Muscle layer of colon (tissue), 2 donors: ENCODE data around the gene NACC1.
A peak's percentile ranks its signal among the peaks of the same experiment; 100 is the strongest.

Experiments
- H3K27ac ChIP-seq: one replicate; pipeline ENCODE4 v1.7.0; 2013; ENCODE audit warnings: low read depth, mild to moderate bottlenecking, low read length, moderate library complexity
- H3K27me3 ChIP-seq, 2 donors: one replicate each; pipeline ENCODE4 v1.7.0; 2013; ENCODE audit warnings: low read length in 2 of 2, mild to moderate bottlenecking in 2 of 2; ENCODE audit not compliant: insufficient read depth in 2 of 2, control insufficient read depth in 1 of 2
- H3K36me3 ChIP-seq: one replicate; pipeline ENCODE4 v1.7.0; 2013; ENCODE audit warnings: mild to moderate bottlenecking, low read length; ENCODE audit not compliant: insufficient read depth
- H3K4me1 ChIP-seq: one replicate; pipeline ENCODE4 v1.7.0; 2013; ENCODE audit warnings: mild to moderate bottlenecking, low read length; ENCODE audit not compliant: insufficient read depth
- H3K4me3 ChIP-seq, 2 donors: one replicate each; pipeline ENCODE4 v1.7.0; 2013; ENCODE audit warnings: low read length in 2 of 2, low read depth in 1 of 2, mild to moderate bottlenecking in 1 of 2, moderate library complexity in 1 of 2
- H3K9ac ChIP-seq: one replicate; pipeline ENCODE4 v1.7.0; 2013; ENCODE audit warnings: low read length
- H3K9me3 ChIP-seq: one replicate; pipeline ENCODE4 v1.7.0; 2013; ENCODE audit warnings: mild to moderate bottlenecking, low read length
- donor health status: abdominal sarcoma.
- donor health status: Adenocarcinoma of cecum.

Gene NACC1

GRCh38 chr19:13097033-13097462 lies 21.0 kb upstream of the NACC1 start:
- Histone ChIP-seq H3K4me3 (no peak overlapping the region), H3K9me3 (no peaks in the 10 kb centered on the region), H3K4me1 (peaks cover 46% of the 10 kb centered on the region), H3K27me3 (no peaks in the 10 kb centered on the region), H3K36me3 (peaks cover 12% of the 10 kb centered on the region), H3K27ac (peak overlapping the region; percentile 76), H3K9ac (no peak overlapping the region)

DNA sequence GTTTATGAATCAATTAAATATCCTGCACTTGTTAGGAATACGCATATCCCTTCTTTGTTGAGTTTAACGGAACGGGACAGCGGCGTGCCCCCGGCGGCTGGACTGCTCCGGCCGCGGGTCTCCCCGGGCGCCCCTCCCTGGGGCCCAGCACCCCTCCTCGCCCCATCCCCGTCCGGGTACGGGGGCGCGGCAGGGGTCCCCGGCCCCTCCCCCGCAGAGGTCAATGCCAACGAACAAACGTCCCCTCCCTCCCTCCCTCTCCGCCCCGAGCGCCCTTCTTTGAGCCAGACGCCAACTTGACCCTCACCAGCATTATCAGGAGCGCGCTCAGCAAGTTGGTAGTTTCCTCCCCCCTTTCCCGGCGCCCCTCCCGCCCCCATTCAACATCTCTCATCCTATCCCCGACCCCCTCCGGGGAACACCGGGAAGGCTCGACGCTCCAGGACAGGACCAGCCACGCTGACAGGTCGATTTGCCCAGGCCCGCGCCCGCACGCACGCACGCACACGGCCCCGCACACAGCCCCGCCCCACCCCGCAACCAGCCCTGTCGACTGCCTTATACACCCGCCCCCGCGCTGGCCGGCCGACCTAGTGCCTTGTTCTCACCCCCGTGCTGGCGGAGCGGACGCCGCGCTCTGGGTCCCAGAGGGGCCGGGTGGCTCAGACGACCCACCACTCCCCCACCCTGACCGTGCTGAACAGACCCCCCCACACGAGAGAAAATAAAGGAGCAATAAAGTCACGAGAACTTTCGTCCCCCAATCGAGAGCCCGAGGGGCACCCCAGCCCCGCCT lies 20.4 kb upstream of the NACC1 start:
- no peak overlapping the region for H3K9ac ChIP-seq
- peak overlapping the region; percentile 76 for H3K27ac ChIP-seq
- peaks cover 43% of the 10 kb centered on the region for H3K4me1 ChIP-seq
- no peaks in the 10 kb centered on the region for H3K9me3 ChIP-seq
- H3K27me3 ChIP-seq: no peaks in the 10 kb centered on the region
- peaks cover 12% of the 10 kb centered on the region for H3K36me3 ChIP-seq
- no peak overlapping the region for H3K4me3 ChIP-seq

DNA sequence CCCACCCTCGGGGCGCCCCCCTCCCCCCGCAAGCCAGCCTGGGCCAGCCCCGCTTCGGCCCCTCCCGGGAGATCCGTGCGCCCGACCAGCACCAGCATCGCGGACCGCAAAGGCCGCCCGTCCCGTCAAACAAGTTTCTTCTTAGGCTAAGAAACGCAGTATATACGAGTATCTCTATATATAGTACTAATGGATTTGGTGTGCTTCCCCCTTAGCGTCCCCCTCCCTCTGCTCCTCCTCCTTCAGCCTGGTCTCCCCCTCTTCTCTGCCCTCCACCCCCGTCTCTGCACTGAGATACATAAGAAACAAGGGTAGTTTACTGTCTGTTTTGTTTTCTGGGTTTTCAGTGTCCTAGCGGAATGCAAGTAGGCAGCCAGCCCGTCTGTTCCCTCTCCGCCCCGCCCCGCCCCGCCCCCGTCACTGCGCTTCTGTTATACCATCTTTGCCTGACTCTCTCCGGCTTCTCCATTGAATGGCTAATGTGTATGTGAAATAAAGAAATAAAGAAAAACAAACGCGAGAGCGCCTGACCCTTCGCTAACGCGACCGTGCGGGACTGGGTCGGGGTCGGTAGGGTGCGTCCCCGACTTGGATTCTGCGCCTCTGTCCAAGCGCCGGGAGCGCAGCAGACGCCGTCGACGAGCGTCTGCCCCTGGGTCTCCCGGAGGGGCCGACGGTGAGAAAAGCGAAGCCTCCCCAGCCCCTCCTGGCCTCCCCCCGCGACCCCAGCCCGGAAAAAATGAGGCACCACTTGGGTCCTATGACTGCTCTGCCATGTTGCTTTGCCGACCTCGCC lies 19.6 kb upstream of the NACC1 start:
- H3K4me3 ChIP-seq: peak overlapping the region; percentile 18 to 64
- H3K4me1 ChIP-seq: peaks cover 43% of the 10 kb centered on the region
- H3K27me3 ChIP-seq: no peaks in the 10 kb centered on the region

GRCh38 chr19:13099073-13099999 lies 18.7 kb upstream of the NACC1 start:
- peak overlapping the region; percentile 39 for H3K9ac ChIP-seq
- H3K9me3 ChIP-seq: no peaks in the 10 kb centered on the region
- H3K27me3 ChIP-seq: no peaks in the 10 kb centered on the region
- H3K4me3 ChIP-seq: peak overlapping the region; percentile 3 to 64
- H3K36me3 ChIP-seq: peaks cover 1% of the 10 kb centered on the region
- H3K27ac ChIP-seq: peak overlapping the region; percentile 74
- peaks cover 35% of the 10 kb centered on the region for H3K4me1 ChIP-seq

More for the DNA sequence above, 19.6 kb upstream of the NACC1 start:
- Histone ChIP-seq H3K9ac (peak overlapping the region; percentile 39), H3K27ac (peak overlapping the region; percentile 74), H3K36me3 (peaks cover 7% of the 10 kb centered on the region), H3K9me3 (no peaks in the 10 kb centered on the region)

GRCh38 chr19:13100031-13100588 lies 18.0 kb upstream of the NACC1 start:
- H3K9me3 ChIP-seq: no peaks in the 10 kb centered on the region
- H3K27ac ChIP-seq: peak overlapping the region; percentile 74
- no peaks in the 10 kb centered on the region for H3K36me3 ChIP-seq
- H3K4me3 ChIP-seq: no peak overlapping the region
- no peak overlapping the region for H3K9ac ChIP-seq
- H3K4me1 ChIP-seq: peaks cover 29% of the 10 kb centered on the region
- H3K27me3 ChIP-seq: no peaks in the 10 kb centered on the region

DNA sequence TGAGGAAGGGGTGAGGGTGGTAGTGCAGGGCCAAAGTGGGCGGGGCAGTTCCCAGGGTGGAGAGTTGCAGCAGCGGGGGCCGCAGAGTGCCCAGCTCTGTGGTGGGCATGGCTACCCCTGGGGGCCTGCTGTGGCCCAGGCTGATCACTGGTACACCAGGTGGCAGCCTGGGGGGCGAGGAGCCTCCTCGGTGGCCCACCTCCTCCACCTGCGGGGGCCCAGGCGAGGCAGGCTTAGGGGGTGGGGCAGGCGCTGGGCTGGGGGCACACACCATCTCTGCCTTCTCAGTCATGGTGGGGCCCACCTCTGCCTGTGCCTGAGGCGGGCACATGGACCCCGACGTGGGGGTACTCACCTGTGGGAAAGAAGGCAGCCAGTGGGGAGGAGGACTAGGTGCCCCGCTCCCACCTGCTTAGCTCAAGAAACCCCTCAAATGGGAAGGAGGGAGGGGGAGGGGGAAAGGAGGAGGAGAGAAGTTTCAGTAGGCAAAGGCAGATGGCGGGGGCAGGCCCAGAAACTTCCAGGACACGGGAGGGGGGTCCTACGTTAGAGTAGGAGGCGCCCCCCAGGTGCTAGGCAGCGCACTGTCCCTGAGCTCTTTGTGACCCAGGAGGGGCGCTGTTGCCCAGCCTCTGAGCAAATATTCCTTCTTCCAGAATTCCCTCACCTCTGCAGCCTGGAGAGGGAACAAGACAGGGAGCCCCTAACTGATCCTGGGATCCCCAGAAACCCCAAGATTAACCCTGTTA lies 17.0 kb upstream of the NACC1 start:
- Histone ChIP-seq H3K27me3 (no peaks in the 10 kb centered on the region), H3K36me3 (no peaks in the 10 kb centered on the region), H3K27ac (no peak overlapping the region), H3K9me3 (no peaks in the 10 kb centered on the region), H3K4me1 (peaks cover 29% of the 10 kb centered on the region), H3K9ac (no peak overlapping the region), H3K4me3 (no peak overlapping the region)

DNA sequence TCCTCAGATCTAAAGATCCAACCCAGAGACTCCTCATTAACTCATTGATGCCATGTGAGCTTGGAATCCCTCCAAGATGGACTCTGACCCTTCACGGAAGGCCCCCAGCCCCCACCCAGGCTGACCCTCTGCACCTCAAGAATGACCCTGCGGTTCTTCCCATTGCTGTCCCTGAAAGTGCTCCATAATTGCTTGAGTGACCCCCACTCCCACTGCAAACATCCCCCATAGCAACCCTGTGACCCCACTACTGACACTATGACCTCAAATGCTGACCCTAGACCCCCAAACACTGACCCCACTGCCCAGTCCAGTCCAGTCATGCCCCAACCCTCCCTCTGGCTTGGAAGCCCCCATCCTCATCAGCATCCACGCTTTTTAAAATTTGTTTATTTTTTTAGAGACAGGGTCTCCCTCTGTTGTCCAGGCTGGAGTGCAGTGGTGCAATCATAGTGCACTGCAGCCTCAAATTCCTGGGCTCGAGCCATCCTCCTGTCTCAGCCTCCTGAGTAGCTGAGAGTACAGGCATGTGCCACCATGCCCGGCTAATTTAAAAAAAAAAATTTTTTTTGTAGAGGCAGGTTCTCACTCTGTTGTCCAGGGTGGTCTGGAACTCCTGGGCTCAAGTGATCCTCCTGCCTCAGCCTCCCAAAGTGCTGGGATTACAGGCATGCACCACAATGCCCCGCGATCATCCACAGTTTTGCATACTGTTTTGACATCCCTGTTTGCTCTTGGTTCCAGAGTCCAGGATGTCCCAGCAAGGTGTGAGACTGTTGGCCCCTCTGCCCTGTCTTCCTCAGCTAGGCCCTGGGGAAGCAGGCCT lies 16.3 kb upstream of the NACC1 start:
- peaks cover 29% of the 10 kb centered on the region for H3K4me1 ChIP-seq
- H3K9ac ChIP-seq: peak overlapping the region; percentile 45
- no peaks in the 10 kb centered on the region for H3K36me3 ChIP-seq
- H3K9me3 ChIP-seq: no peaks in the 10 kb centered on the region
- peak overlapping the region; percentile 37 to 67 for H3K4me3 ChIP-seq
- H3K27me3 ChIP-seq: no peaks in the 10 kb centered on the region
- H3K27ac ChIP-seq: peak overlapping the region; percentile 54

GRCh38 chr19:13102416-13102665 lies 15.7 kb upstream of the NACC1 start:
- peaks cover 29% of the 10 kb centered on the region for H3K4me1 ChIP-seq
- H3K27ac ChIP-seq: peak overlapping the region; percentile 54
- H3K9ac ChIP-seq: peak overlapping the region; percentile 45
- H3K9me3 ChIP-seq: no peaks in the 10 kb centered on the region
- H3K36me3 ChIP-seq: peaks cover under 1% of the 10 kb centered on the region
- H3K27me3 ChIP-seq: no peaks in the 10 kb centered on the region
- H3K4me3 ChIP-seq: peak overlapping the region; percentile 37 to 67

DNA sequence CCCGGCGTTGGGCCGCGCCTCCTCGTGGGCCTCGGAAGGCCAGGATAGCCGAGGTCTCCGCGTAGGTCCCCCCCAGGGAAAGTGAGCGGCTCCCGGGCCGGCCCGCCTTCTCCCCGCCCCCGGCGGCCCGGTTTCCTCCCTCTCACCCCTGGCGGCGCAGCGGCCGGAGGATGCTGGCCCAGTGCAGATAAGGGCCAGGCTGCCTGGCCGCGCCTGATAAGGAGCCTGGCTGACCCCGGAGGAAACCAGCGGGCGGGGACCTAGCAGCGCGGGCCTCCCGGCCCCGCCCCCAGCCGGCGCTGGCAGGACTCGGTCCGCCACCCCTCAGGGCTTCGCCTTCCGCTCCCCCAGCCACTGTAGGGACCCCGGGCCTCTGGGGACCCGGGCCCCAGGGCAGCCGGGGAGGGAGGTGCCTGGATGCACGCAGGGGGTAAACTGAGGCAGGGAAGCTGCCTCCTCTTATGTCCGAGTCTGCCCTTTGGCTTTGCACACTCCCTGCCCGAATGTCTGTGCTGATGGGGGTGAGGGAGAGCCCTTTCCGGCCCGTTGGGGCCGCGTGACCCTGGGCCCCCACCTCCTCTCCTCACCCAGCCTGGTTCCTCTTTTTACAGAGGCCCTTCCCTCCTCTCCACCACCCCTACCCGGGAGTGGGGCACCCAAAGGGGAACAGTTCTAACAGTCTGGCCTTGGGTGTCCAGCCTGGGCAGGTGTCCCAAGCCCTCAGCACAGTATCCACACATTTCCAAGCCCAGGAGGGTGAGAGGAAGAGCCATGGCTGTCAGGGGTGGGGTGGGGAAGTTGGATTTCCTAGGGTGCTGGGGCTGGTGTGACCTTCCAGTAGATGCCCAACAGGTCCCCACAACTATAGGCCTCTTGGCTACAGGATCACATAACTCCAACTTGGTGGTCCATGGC lies 15.1 kb upstream of the NACC1 start, which contains the start of gene LYL1:
LYL1 (minus strand) TSS at position 193 of the 915 bp plus-strand sequence. CDS start 1,687 bp downstream, outside the sequence.
- H3K4me1 ChIP-seq: peaks cover 29% of the 10 kb centered on the region
- H3K4me3 ChIP-seq: peak within 1 kb of the TSS; percentile 37 to 67
- H3K27ac ChIP-seq: peak within 1 kb of the TSS; percentile 54
- peaks cover 5% of the 10 kb centered on the region for H3K36me3 ChIP-seq
- peak within 1 kb of the TSS; percentile 45 for H3K9ac ChIP-seq
- no peaks in the 10 kb centered on the region for H3K27me3 ChIP-seq
- no peaks in the 10 kb centered on the region for H3K9me3 ChIP-seq
